Lower leg skin (tissue), 3 donors: ENCODE data around the gene MEF2D.

ENCODE experiments used
- CTCF ChIP-seq, 3 donors: fragments of 450-650 bp; IDR thresholded peaks; one replicate each; pipeline ENCODE4 v1.5.1; 2016; ENCODE audit warnings: antibody characterized with exemption in 3 of 3, mild to moderate bottlenecking in 3 of 3, moderate library complexity in 2 of 3
- POLR2A ChIP-seq, 2 donors: fragments of 450-650 bp; IDR thresholded peaks; one replicate each; pipeline ENCODE4 v1.6.1; 2016 to 2017; ENCODE audit warnings: antibody characterized with exemption in 2 of 2, mild to moderate bottlenecking in 1 of 2, moderate library complexity in 1 of 2

- no peak for TF ChIP-seq POLR2A (IDR thresholded peaks at IDR 0.05)
- no peak for TF ChIP-seq CTCF (IDR thresholded peaks at IDR 0.05)
Observed at GRCh38 chr1:156516821-156517220, 16.2 kb upstream of the MEF2D start.
